SK-N-SH (cell line): Measurements from ENCODE around the gene SCARF2. TPM values are rescaled to one million over a fixed set of nuclear protein-coding genes. Genes with fewer than 3 reads are reported as not detected.

ENCODE experiments used
- CTCF ChIA-PET: fragments of 300-600, 350-600 bp; formaldehyde crosslinking; extraction: SDS; loops from one replicate; lab custom pipeline; 2021; lab: Yijun Ruan, JAX
- POLR2A ChIA-PET: fragments of 350-600 bp; sonication (Branson Sonifier 250); formaldehyde crosslinking; extraction: SDS; loops from one replicate; lab custom pipeline; 2020; ENCODE audit warnings: antibody characterized with exemption, inconsistent platforms; lab: Yijun Ruan, JAX
- DNase-seq: peaks from one replicate; pipeline ENCODE4 v3.0.0; 2012
- H2AFZ ChIP-seq: fragments of 200-600 bp; sonication (generic); 2 replicates; pipeline ENCODE4 v1.8.1; 2016; ENCODE audit warnings: antibody characterized with exemption, mild to moderate bottlenecking, low read depth
- H3F3A ChIP-seq: fragments of 200-600 bp; sonication (generic); replicated peaks from 2 replicates; pipeline ENCODE3; 2016; ENCODE audit warnings: antibody characterized with exemption, mild to moderate bottlenecking; ENCODE audit not compliant: insufficient read depth
- H3K27ac ChIP-seq, 2 experiments: fragments of 200-500 bp in 1 of 2; fragments of 200-600 bp in 1 of 2; sonication (Bioruptor generic) in 1 of 2; sonication (generic), shearing (Covaris generic) in 1 of 2; 2 replicates each; pipeline versions ENCODE4 v1.5.1 to v1.6.1; 2014 to 2016; ENCODE audit warnings: low read depth in 2 of 2, inconsistent platforms in 1 of 2, low read length in 1 of 2, mild to moderate bottlenecking in 1 of 2, mixed read lengths in 1 of 2
- H3K27me3 ChIP-seq: fragments of 200-600 bp; sonication (generic), shearing (Covaris generic); 2 replicates; pipeline ENCODE4 v1.6.1; 2016; ENCODE audit warnings: mixed run types; ENCODE audit not compliant: insufficient read depth
- H3K36me3 ChIP-seq, 2 experiments: fragments of 200-500 bp in 1 of 2; fragments of 200-600 bp in 1 of 2; sonication (Bioruptor generic) in 1 of 2; sonication (generic) in 1 of 2; replicated peaks in 1 of 2; 2 replicates each; pipeline versions ENCODE3 to v1.5.1; 2014 to 2016; ENCODE audit warnings: low read length in 1 of 2, mild to moderate bottlenecking in 1 of 2; ENCODE audit not compliant: insufficient read depth in 2 of 2, control insufficient read depth in 1 of 2
- H3K4me1 ChIP-seq, 2 experiments: fragments of 200-500 bp in 1 of 2; fragments of 200-600 bp in 1 of 2; sonication (Bioruptor generic) in 1 of 2; sonication (generic), shearing (Covaris generic) in 1 of 2; 2 replicates each; pipeline versions ENCODE4 v1.5.1 to v1.6.1; 2014 to 2016; ENCODE audit warnings: low read depth in 1 of 2, low read length in 1 of 2, mixed run types in 1 of 2; ENCODE audit not compliant: insufficient read depth in 2 of 2, control insufficient read depth in 1 of 2
- H3K4me2 ChIP-seq: fragments of 200-600 bp; sonication (generic), shearing (Covaris generic); 2 replicates; pipeline ENCODE4 v1.6.1; 2017; ENCODE audit warnings: mixed run types
- H3K4me3 ChIP-seq, 2 experiments: fragments of 200-500 bp in 1 of 2; fragments of 200-600 bp in 1 of 2; sonication (Bioruptor generic) in 1 of 2; sonication (generic), shearing (Covaris generic) in 1 of 2; 2 replicates each; pipeline versions ENCODE4 v1.5.1 to v1.8.1; 2014 to 2016; ENCODE audit warnings: low read depth in 2 of 2, inconsistent platforms in 1 of 2, low read length in 1 of 2, mild to moderate bottlenecking in 1 of 2, mixed read lengths in 1 of 2, moderate library complexity in 1 of 2
- H3K79me2 ChIP-seq: fragments of 200-600 bp; sonication (generic); 2 replicates; pipeline ENCODE4 v1.8.1; 2017; ENCODE audit warnings: mild to moderate bottlenecking; ENCODE audit not compliant: insufficient read depth
- H3K9ac ChIP-seq: fragments of 200-600 bp; sonication (generic); 2 replicates; pipeline ENCODE4 v1.6.1; 2017; ENCODE audit warnings: mixed run types
- H3K9me2 ChIP-seq: fragments of 200-600 bp; sonication (generic); 2 replicates; pipeline ENCODE4 v1.6.1; 2017; ENCODE audit warnings: mixed run types
- H3K9me3 ChIP-seq: fragments of 200-600 bp; sonication (generic); 2 replicates; pipeline ENCODE4 v1.6.1; 2017; ENCODE audit warnings: mixed run types, mild to moderate bottlenecking, moderate library complexity
- H4K20me1 ChIP-seq: fragments of 200-600 bp; sonication (generic); 2 replicates; pipeline ENCODE4 v1.6.1; 2017; ENCODE audit warnings: mild to moderate bottlenecking, mixed run types; ENCODE audit not compliant: insufficient read depth
- CTCF ChIP-seq: fragments of 200-600 bp; sonication (generic); IDR thresholded peaks from 2 replicates; pipeline ENCODE4 v1.6.1; 2017; ENCODE audit warnings: antibody characterized with exemption, mild to moderate bottlenecking, moderate library complexity
- EP300 ChIP-seq, 2 experiments: IDR thresholded peaks; 2 replicates each; pipeline versions ENCODE4 v1.4.0 to v1.6.1; 2012; ENCODE audit warnings: borderline replicate concordance in 1 of 2, low read depth in 1 of 2, low read length in 1 of 2
- EZH2phosphoT487 ChIP-seq: fragments of 200-600 bp; sonication (generic); IDR thresholded peaks from 2 replicates; pipeline ENCODE4 v1.6.1; 2017; ENCODE audit warnings: low read depth, mixed run types, mild to moderate bottlenecking, antibody characterized with exemption, moderate library complexity, borderline replicate concordance
- FOSL2 ChIP-seq: IDR thresholded peaks from 2 replicates; pipeline ENCODE4 v1.4.0; 2012; ENCODE audit warnings: low read depth, mild to moderate bottlenecking, moderate library complexity, borderline replicate concordance
- FOXJ3 ChIP-seq: sonication (generic); formaldehyde crosslinking; IDR thresholded peaks from 2 replicates; pipeline ENCODE4 v1.5.1; 2020; ENCODE audit warnings: mild to moderate bottlenecking, missing genetic modification reagents
- GABPA ChIP-seq: IDR thresholded peaks from 2 replicates; pipeline ENCODE4 v1.4.0; 2012; ENCODE audit warnings: low read depth, mild to moderate bottlenecking
- GATA2 ChIP-seq: sonication (generic); formaldehyde crosslinking; IDR thresholded peaks from 2 replicates; pipeline ENCODE4 v1.5.0; 2020; ENCODE audit warnings: mild to moderate bottlenecking, missing genetic modification reagents
- JUND ChIP-seq: IDR thresholded peaks from 2 replicates; pipeline ENCODE4 v1.4.0; 2012
- MAX ChIP-seq: IDR thresholded peaks from 2 replicates; pipeline ENCODE4 v1.4.0; 2012; ENCODE audit warnings: low read depth
- NFIC ChIP-seq: IDR thresholded peaks from 2 replicates; pipeline ENCODE4 v1.4.0; 2012; ENCODE audit warnings: borderline replicate concordance
- NRF1 ChIP-seq: IDR thresholded peaks from 2 replicates; pipeline ENCODE4 v1.6.1; 2012; ENCODE audit warnings: low read depth, mild to moderate bottlenecking, low read length
- POLR2AphosphoS5 ChIP-seq: IDR thresholded peaks from 2 replicates; pipeline ENCODE4 v1.6.1; 2012; ENCODE audit warnings: low read depth, low read length
- RAD21 ChIP-seq: IDR thresholded peaks from 2 replicates; pipeline ENCODE4 v1.6.1; 2012; ENCODE audit warnings: mild to moderate bottlenecking, low read length
- RCOR1 ChIP-seq: fragments of 150-350 bp; IDR thresholded peaks from 2 replicates; pipeline ENCODE4 v1.6.1; 2017; ENCODE audit warnings: antibody characterized with exemption, low read length
- REST ChIP-seq: IDR thresholded peaks from 2 replicates; pipeline ENCODE4 v1.6.1; 2012; ENCODE audit warnings: mild to moderate bottlenecking, low read depth, low read length, moderate library complexity
- RFX5 ChIP-seq: IDR thresholded peaks from 2 replicates; pipeline ENCODE4 v1.6.1; 2012; ENCODE audit warnings: mild to moderate bottlenecking, improper control_type of control experiment, low read length
- TEAD4 ChIP-seq: IDR thresholded peaks from 2 replicates; pipeline ENCODE4 v1.4.0; 2012; ENCODE audit warnings: mild to moderate bottlenecking, borderline replicate concordance; ENCODE audit not compliant: insufficient read depth
- ZBTB33 ChIP-seq: IDR thresholded peaks from 2 replicates; pipeline ENCODE4 v1.4.0; 2012; ENCODE audit warnings: low read depth, borderline replicate concordance
- WGBS: methylation state at CpG from one replicate; pipeline ENCODE4 v1.1.6; 2017; ENCODE audit warnings: low lambda C conversion rate; 5-methylcytosine and 5-hydroxymethylcytosine counted together
- polyA plus RNA-seq, 3 experiments: library from polyadenylated mRNA; depleted of rRNA; stranded (reverse); fragments of >200 nt; gene quantifications; 2 replicates each; pipeline ENCODE4 v1.2.3, GENCODE V29; 2012

The SCARF2 gene
- polyA plus RNA-seq, 1 of the 3 experiments (the other 2 are of a cell fraction): 49.0 TPM

GRCh38 chr22:20419664-20419951, 18.0 kb downstream of the SCARF2 start (continued):
- no peak for TF ChIP-seq CTCF
- TF ChIP-seq FOXJ3: no peak
- no peak for TF ChIP-seq RAD21
- TF ChIP-seq FOSL2: no peak
- TF ChIP-seq GABPA: no peak
- no peak for TF ChIP-seq EZH2phosphoT487
- TF ChIP-seq RFX5: no peak
- no peak for TF ChIP-seq NRF1
- TF ChIP-seq JUND: no peak
- no peak for TF ChIP-seq REST
- no peak for TF ChIP-seq NFIC

GRCh38 chr22:20418211-20418788, 19.3 kb downstream of the SCARF2 start:
- 35% methylated on average over 17 of the region's 42 CpGs for WGBS
- Histone ChIP-seq H2AFZ (peak overlapping the region; percentile 67; the same call in 1 of the 2 replicates), H3F3A (peaks cover 7% of the 10 kb centered on the region), H3K79me2 (no peaks in the 10 kb centered on the region), H3K4me2 (peak overlapping the region; percentile 93), H3K9me2 (no peaks in the 10 kb centered on the region), H3K36me3 (no peaks in the 10 kb centered on the region), H3K27ac (peak overlapping the region; percentile 33 to 34; a peak in 2 of 4 replicates), H3K9me3 (no peaks in the 10 kb centered on the region), H4K20me1 (peaks cover 8% of the 10 kb centered on the region), H3K27me3 (no peaks in the 10 kb centered on the region), H3K4me3 (peak overlapping the region; percentile 36 to 67), H3K9ac (peak overlapping the region; percentile 48; the same call in 1 of the 2 replicates), H3K4me1 (peaks cover 12 to 27% of the 10 kb centered on the region in 2 experiments; a peak in 3 of 4 replicates)
- POLR2A ChIA-PET: interaction anchor here (0.8 kb wide), 1 partner anchor 38 kb away, joined by 6 read pairs; no protein-coding TSS in a partner anchor
- peak; percentile 88 for DNase-seq
- CTCF ChIA-PET: interaction anchor here (0.6 to 3.7 kb wide), 28 partner anchors 10 to 365 kb away, joined by 3 to 102 read pairs (median 6); partner anchors contain the start of gene KLHL22
- TF ChIP-seq POLR2AphosphoS5 (no peak), NRF1 (no peak), RCOR1 (0 out of 2 replicates have a peak, but pooled peaks have one; percentile 36), REST (no peak), EP300 (IDR thresholded peaks at IDR 0.05; ENCODE audit: borderline replicate concordance in 1 of 2, low read depth in 1 of 2, low read length in 1 of 2) (no peak), MAX (peak; percentile 38; the same call in 1 of the 2 replicates), GATA2 (no peak), RFX5 (no peak), JUND (no peak), TEAD4 (no peak), ZBTB33 (no peak), FOXJ3 (0 out of 2 replicates have a peak, but pooled peaks have one; percentile 20)
